HG03280 (cell line): ENCODE results near the gene PARD3.

ENCODE experiments used
- ATAC-seq: cut with Tn5 transposase; IDR thresholded peaks from one replicate; pipeline ENCODE4 v1.9.1; 2021; ENCODE audit warnings: mild to moderate bottlenecking, moderate library complexity; ENCODE audit not compliant: unreplicated experiment

The PARD3 gene

GRCh38 chr10:34124522-34125035 lies 690.5 kb downstream of the PARD3 start:
- ATAC-seq, result no peak

GRCh38 chr10:34121781-34122622 lies 693.1 kb downstream of the PARD3 start:
- no peak for ATAC-seq

- no peak for ATAC-seq
Measured at GRCh38 chr10:34121125-34121753, 693.9 kb downstream of the PARD3 start.

GRCh38 chr10:34119456-34119855 lies 695.6 kb downstream of the PARD3 start:
- ATAC-seq, result no peak

GRCh38 chr10:34116681-34117271 lies 698.3 kb downstream of the PARD3 start:
- ATAC-seq, result no peak

GRCh38 chr10:34116220-34116641 lies 698.9 kb downstream of the PARD3 start:
- ATAC-seq, result no peak

- ATAC-seq, result no peak
Measured at GRCh38 chr10:34114914-34115313, 700.2 kb downstream of the PARD3 start.

- ATAC-seq, result no peak
Measured at GRCh38 chr10:34113504-34114225, 701.4 kb downstream of the PARD3 start.

GRCh38 chr10:34112171-34112782 lies 702.8 kb downstream of the PARD3 start:
- no peak for ATAC-seq

- no peak for ATAC-seq
Measured at GRCh38 chr10:34111179-34111578, 703.9 kb downstream of the PARD3 start.

GRCh38 chr10:34109952-34110702 lies 705.0 kb downstream of the PARD3 start:
- ATAC-seq, result no peak

GRCh38 chr10:34109495-34109894 lies 705.6 kb downstream of the PARD3 start:
- ATAC-seq, result no peak

- ATAC-seq, result no peak
Measured at GRCh38 chr10:34107626-34108516, 707.2 kb downstream of the PARD3 start.

GRCh38 chr10:34106356-34106885 lies 708.7 kb downstream of the PARD3 start:
- ATAC-seq, result no peak

GRCh38 chr10:34104829-34105572 lies 710.1 kb downstream of the PARD3 start:
- no peak for ATAC-seq

- ATAC-seq, result no peak
Measured at GRCh38 chr10:34102893-34103506, 712.1 kb downstream of the PARD3 start.

- ATAC-seq, result no peak
Measured at GRCh38 chr10:34102237-34102673, 712.8 kb downstream of the PARD3 start.
